NCI-H1694 treated with DMSO at 0.1 percent for 48 hours (cell line): Measurements from ENCODE around the gene GPR68.
"Not testable (repeated sequence)": the region's sequence is repeated elsewhere in the genome, so short reads cannot be mapped to it uniquely, and the experiment has no call there.

Experiments
- DNase-seq: peaks from one replicate; lab custom pipeline; 2025; lab: John Stamatoyannopoulos, UW

Gene GPR68

DNA sequence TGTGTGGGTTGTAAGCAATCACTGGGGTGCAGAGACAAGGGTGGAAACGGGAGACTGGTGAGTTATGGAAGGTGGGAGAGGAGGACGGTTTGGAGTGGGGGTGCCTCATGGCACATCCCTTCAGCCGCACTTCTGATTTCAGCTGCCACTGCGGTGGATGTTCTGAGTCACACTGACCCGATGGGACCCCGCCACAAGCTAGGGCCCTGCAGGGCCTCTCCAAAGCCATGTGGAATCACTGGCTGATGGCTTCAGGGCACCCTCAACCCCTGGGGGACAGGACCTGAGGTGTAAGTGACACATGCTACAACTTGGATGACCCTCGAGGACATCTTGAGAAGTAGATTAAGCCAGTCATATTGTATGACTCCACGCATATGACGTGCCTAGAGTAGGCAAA, 53.7 kb downstream of the GPR68 start:
- no peak for DNase-seq

GRCh38 chr14:91187271-91187670, 57.2 kb downstream of the GPR68 start:
- no peak for DNase-seq

GRCh38 chr14:91186515-91187066, 57.9 kb downstream of the GPR68 start:
- no peak for DNase-seq

DNA sequence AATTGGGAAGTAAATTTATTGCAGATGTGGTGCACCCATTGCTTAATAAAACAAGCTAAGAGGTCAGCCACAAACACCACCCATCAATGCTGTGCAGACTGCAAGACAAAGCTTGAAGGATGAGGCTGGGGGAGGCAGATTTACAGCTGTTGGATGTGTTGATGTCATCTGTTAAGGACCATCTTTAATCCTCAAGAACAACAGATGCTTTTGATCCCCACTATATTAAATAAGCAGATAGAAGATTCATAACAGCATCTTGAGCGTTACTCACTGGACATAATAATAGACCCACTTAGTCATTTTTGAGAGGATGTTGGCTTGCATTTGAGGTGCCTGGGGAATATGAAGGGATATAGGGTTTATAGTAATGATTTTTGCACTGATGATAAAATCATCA, 58.8 kb downstream of the GPR68 start:
- no peak for DNase-seq

DNA sequence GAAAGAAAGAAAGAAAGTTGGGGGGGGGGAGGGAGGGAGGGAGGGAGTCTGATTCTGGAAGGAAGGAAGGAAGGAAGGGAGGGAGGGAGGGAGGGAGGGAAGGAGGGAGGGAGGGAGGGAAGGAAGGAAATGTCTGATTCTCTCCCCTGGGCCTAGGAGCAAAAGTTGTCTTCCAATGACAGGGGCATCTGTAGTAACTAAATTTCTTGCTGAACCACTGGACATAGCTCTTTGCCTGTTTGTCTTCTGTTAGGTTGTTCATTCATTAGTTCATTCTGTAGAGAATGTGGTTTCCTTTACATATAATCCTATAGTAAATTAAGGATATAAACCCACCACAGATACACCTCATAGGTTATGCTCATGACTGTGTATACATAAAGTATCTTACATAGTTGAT, 59.9 kb downstream of the GPR68 start:
- no peak for DNase-seq

GRCh38 chr14:91182753-91183152, 61.8 kb downstream of the GPR68 start:
- DNase-seq: not testable (repeated sequence)
